Parathyroid adenoma (tissue), 2 donors: ENCODE measurements around the gene SGCA.

Experiments used
- H2AFZ ChIP-seq: fragments of 300-600 bp; sonication (generic); one replicate; pipeline ENCODE4 v1.7.0; 2017; ENCODE audit warnings: antibody characterized with exemption, mild to moderate bottlenecking
- H3K27ac ChIP-seq: fragments of 300-600 bp; sonication (generic); one replicate; pipeline ENCODE4 v1.7.0; 2017
- H3K27me3 ChIP-seq: fragments of 300-600 bp; sonication (generic); one replicate; pipeline ENCODE4 v1.7.0; 2017; ENCODE audit warnings: low read length; ENCODE audit not compliant: control insufficient read depth, insufficient read depth
- H3K36me3 ChIP-seq: fragments of 300-600 bp; sonication (generic); one replicate; pipeline ENCODE4 v1.7.0; 2017; ENCODE audit warnings: low read length; ENCODE audit not compliant: control insufficient read depth, insufficient read depth
- H3K4me1 ChIP-seq: fragments of 300-600 bp; sonication (generic); one replicate; pipeline ENCODE4 v1.7.0; 2017; ENCODE audit warnings: control low read depth
- H3K4me2 ChIP-seq: fragments of 300-600 bp; sonication (generic); one replicate; pipeline ENCODE4 v1.7.0; 2017; ENCODE audit warnings: low read length
- H3K4me3 ChIP-seq: fragments of 300-600 bp; sonication (generic); one replicate; pipeline ENCODE4 v1.7.0; 2017; ENCODE audit warnings: low read depth, low read length
- H3K79me2 ChIP-seq: fragments of 300-600 bp; sonication (generic); one replicate; pipeline ENCODE4 v1.7.0; 2017; ENCODE audit warnings: control low read depth
- H3K9ac ChIP-seq: fragments of 300-600 bp; sonication (generic); one replicate; pipeline ENCODE4 v1.7.0; 2017; ENCODE audit warnings: mild to moderate bottlenecking
- H3K9me3 ChIP-seq: fragments of 300-600 bp; sonication (generic); one replicate; pipeline ENCODE4 v1.7.0; 2017; ENCODE audit warnings: low read length; ENCODE audit not compliant: control insufficient read depth
- CTCF ChIP-seq: fragments of 300-600 bp; sonication (generic); IDR thresholded peaks from one replicate; pipeline ENCODE4 v1.7.0; 2017; ENCODE audit warnings: antibody characterized with exemption, mild to moderate bottlenecking
- donor health status: primary hyperparathyroidism.

The SGCA gene

GRCh38 chr17:50186661-50187393 is 21.0 kb downstream of the SGCA start:
- no peaks in the 10 kb centered on the region for H3K36me3 ChIP-seq
- no peaks in the 10 kb centered on the region for H3K4me1 ChIP-seq
- TF ChIP-seq CTCF, result no peak
- no peak overlapping the region for H2AFZ ChIP-seq
- no peak overlapping the region for H3K4me3 ChIP-seq
- H3K27me3 ChIP-seq, result no peaks in the 10 kb centered on the region
- no peaks in the 10 kb centered on the region for H3K9me3 ChIP-seq
- H3K4me2 ChIP-seq, result no peak overlapping the region
- no peak overlapping the region for H3K27ac ChIP-seq
- H3K79me2 ChIP-seq, result no peaks in the 10 kb centered on the region
- no peak overlapping the region for H3K9ac ChIP-seq

GRCh38 chr17:50187394-50187725 is 21.6 kb downstream of the SGCA start:
- H3K36me3 ChIP-seq, result no peaks in the 10 kb centered on the region
- H3K4me1 ChIP-seq, result no peaks in the 10 kb centered on the region
- H2AFZ ChIP-seq, result no peak overlapping the region
- no peak overlapping the region for H3K4me2 ChIP-seq
- no peak for TF ChIP-seq CTCF
- H3K27ac ChIP-seq, result no peak overlapping the region
- H3K27me3 ChIP-seq, result no peaks in the 10 kb centered on the region
- H3K9me3 ChIP-seq, result no peaks in the 10 kb centered on the region
- no peak overlapping the region for H3K9ac ChIP-seq
- no peaks in the 10 kb centered on the region for H3K79me2 ChIP-seq
- no peak overlapping the region for H3K4me3 ChIP-seq

GRCh38 chr17:50187751-50188530 is 22.1 kb downstream of the SGCA start:
- Histone ChIP-seq H3K27me3 (no peaks in the 10 kb centered on the region), H3K27ac (no peak overlapping the region), H3K79me2 (no peaks in the 10 kb centered on the region), H3K4me2 (no peak overlapping the region), H3K9me3 (no peaks in the 10 kb centered on the region), H2AFZ (no peak overlapping the region), H3K4me3 (no peak overlapping the region), H3K9ac (no peak overlapping the region), H3K36me3 (no peaks in the 10 kb centered on the region), H3K4me1 (no peaks in the 10 kb centered on the region)
- no peak for TF ChIP-seq CTCF

GRCh38 chr17:50188531-50188920 is 22.7 kb downstream of the SGCA start:
- Histone ChIP-seq H3K36me3 (no peaks in the 10 kb centered on the region), H2AFZ (no peak overlapping the region), H3K9ac (no peak overlapping the region), H3K4me1 (no peaks in the 10 kb centered on the region), H3K27ac (no peak overlapping the region), H3K79me2 (no peaks in the 10 kb centered on the region), H3K4me2 (no peak overlapping the region), H3K9me3 (no peaks in the 10 kb centered on the region), H3K27me3 (no peaks in the 10 kb centered on the region), H3K4me3 (no peak overlapping the region)
- TF ChIP-seq CTCF, result no peak
